ENCODE data around the gene PPFIA3.
"Not testable (repeated sequence)": the region's sequence is repeated elsewhere in the genome, so short reads cannot be mapped to it uniquely, and the experiment has no call there.

PPFIA3 gene

DNA sequence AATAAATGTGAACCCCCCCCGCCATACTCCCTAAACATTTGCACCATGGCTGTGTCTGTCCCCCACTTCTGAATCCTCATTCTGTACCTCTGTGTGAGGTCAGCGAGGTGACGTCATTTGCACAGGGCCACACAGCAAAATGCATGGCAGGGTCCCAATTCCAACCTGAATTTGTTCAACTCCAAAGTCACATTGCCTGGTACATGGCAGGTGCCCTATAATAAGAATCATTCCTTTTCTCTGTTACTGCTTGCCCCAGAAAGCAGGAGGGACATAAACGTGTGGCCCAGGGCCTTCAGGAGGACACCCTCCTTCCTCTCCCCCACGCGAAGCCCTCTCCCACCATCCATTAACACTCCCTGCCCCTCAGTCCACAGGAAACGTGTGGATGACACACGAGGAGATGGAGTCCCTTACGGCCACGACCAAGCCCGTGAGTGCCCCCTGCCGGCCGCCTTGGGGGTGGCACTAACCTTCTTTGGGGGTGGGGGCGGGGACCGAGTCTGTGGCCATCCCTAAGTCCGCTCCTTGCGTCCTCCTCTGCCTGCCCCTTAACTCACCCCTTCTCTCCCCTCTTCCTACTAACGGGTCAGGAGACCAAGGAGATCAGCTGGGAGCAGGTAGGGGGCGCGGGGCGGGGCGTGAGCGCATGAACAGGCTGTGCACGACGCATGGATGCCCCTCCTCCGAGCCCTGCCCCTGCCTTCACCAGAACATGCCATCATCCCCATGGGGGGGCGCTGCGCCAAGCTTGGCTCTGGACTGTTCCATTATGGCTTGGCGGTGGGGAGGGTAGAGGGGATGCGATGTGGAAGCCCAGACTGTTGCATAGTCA, 26.4 kb downstream of the PPFIA3 start:
- TF ChIP-seq, protein P1, sequence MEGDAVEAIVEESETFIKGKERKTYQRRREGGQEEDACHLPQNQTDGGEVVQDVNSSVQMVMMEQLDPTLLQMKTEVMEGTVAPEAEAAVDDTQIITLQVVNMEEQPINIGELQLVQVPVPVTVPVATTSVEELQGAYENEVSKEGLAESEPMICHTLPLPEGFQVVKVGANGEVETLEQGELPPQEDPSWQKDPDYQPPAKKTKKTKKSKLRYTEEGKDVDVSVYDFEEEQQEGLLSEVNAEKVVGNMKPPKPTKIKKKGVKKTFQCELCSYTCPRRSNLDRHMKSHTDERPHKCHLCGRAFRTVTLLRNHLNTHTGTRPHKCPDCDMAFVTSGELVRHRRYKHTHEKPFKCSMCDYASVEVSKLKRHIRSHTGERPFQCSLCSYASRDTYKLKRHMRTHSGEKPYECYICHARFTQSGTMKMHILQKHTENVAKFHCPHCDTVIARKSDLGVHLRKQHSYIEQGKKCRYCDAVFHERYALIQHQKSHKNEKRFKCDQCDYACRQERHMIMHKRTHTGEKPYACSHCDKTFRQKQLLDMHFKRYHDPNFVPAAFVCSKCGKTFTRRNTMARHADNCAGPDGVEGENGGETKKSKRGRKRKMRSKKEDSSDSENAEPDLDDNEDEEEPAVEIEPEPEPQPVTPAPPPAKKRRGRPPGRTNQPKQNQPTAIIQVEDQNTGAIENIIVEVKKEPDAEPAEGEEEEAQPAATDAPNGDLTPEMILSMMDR (IDR thresholded peaks at IDR 0.05; ENCODE audit: low read depth, low read length) = peak; percentile 88
- peak overlapping the region; percentile 26 to 34 for H3K4me3 ChIP-seq (replicated peaks in 1 of 2; ENCODE audit: low read depth in 2 of 2, low read length in 2 of 2)
- peak; percentile 82 to 86 for DNase-seq (ENCODE audit: low read depth in 2 of 2)

DNA sequence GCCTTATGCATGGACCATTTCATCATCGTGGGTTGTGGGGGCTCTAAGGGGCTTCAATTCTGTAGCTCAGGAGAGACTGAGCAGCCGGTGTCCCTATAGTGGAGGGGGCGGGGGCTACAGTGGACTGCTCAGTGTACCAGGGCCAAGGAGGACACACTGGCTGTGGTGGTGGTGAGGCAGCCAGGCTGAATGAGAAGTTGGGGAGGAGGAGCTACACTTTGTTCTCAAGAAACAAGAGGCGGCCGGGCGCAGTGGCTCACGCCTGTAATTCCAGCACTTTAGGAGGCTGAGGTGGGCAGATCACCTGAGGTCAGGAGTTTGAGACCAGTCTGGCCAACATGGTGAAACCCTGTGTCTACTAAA, 27.0 kb downstream of the PPFIA3 start:
- DNase-seq (ENCODE audit: low read depth in 2 of 2) = not testable (repeated sequence)
- H3K4me3 ChIP-seq (replicated peaks in 1 of 2; ENCODE audit: low read depth in 2 of 2, low read length in 2 of 2) = peak overlapping the region in 1 of 2 donors; percentile 34

DNA sequence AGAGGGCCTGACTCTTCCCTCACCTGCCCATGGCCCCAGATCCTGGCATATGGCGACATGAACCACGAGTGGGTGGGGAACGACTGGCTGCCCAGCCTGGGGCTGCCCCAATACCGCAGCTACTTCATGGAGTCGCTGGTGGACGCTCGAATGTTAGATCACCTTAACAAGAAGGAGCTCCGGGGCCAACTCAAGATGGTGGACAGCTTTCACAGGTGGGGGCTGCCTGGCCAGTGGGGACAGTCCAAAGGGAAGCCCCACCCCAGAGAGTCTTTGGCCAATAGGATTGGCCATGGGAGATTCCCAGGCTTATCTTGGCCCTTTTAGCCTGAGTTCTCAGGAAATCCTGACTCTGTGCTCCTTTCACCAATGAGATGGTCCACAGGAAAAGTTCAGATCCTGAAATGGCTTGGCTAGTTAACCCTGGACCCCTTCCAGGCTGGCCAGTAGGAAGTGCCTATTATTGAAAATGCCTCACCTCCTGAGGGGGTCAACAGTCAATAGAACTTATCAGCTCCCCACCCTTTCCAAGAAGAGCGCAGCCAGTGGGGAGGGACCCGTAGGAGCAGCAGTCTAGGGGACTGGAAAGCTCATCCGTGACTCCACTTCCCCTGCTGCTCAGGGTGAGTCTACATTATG, 28.8 kb downstream of the PPFIA3 start:
- DNase-seq (ENCODE audit: low read depth in 2 of 2) = no peak
- H3K4me3 ChIP-seq (replicated peaks in 1 of 2; ENCODE audit: low read depth in 2 of 2, low read length in 2 of 2) = no peak overlapping the region

DNA sequence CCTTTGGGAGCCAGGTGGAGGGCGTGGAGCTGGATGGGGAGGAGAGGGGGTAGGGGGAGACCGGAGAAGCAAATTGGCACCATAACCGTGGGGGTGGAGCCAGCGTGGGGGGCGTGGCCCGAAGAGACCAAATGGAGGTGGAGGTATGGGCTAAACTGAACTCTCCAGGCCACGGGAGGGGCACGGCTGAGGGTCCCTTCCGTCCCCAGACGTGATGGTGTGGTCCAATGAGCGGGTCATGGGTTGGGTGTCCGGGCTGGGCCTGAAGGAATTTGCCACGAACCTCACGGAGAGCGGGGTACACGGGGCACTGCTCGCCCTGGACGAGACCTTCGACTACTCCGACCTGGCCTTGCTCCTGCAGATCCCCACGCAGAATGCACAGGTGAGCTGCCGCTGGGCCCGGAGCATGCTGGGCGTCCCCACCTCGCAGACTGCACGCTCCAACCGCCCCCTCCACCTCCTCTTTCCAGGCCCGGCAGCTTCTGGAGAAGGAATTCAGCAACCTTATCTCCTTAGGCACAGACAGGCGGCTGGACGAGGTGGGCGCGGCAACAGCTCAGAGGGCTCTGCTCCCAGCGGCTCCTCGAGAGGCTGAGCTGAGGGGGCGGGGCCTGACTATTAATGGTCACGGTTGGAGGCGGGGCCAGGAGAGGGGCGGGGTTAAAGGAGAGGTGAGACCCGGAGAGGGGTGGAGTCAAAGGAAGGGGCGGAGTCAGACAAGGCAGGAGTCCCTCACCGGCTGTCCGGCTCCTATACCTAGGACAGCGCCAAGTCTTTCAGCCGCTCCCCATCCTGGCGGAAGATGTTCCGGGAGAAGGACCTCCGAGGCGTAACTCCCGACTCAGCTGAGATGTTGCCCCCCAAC, 29.7 kb downstream of the PPFIA3 start:
- TF ChIP-seq, protein P1 (IDR thresholded peaks at IDR 0.05; ENCODE audit: low read depth, low read length) = no peak
- H3K4me3 ChIP-seq (replicated peaks in 1 of 2; ENCODE audit: low read depth in 2 of 2, low read length in 2 of 2) = peak overlapping the region; percentile 57 to 89

More for the DNA sequence above, 28.8 kb downstream of the PPFIA3 start:
- TF ChIP-seq, protein P1 (IDR thresholded peaks at IDR 0.05; ENCODE audit: low read depth, low read length) = no peak

DNA sequence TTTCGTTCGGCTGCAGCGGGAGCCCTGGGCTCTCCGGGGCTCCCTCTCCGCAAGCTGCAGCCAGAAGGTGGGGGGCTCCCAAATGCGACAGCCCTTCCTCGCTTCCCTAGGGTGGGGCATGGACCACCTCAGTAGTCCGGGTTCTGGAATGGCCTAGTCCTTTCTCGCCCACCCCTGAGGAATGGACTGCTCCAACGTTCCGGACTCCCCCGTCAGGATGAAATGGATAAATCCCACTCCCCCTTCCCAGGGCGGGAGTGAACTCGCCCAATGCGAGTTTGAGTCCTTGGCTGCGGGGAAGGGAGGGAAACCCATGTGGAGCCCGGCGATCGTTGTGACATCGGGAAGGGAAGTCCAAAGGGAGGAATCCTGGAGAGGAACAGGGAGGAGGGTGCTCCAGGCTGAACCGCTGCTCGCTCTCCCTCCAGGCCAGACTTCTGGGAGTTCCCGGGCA, 30.3 kb downstream of the PPFIA3 start:
- H3K4me3 ChIP-seq (replicated peaks in 1 of 2; ENCODE audit: low read depth in 2 of 2, low read length in 2 of 2) = peak overlapping the region; percentile 57 to 89
- peak; percentile 87 to 92 for DNase-seq (ENCODE audit: low read depth in 2 of 2)
- TF ChIP-seq, protein P1 (IDR thresholded peaks at IDR 0.05; ENCODE audit: low read depth, low read length) = no peak

More for the DNA sequence above, 29.7 kb downstream of the PPFIA3 start:
- DNase-seq (ENCODE audit: low read depth in 2 of 2) = peak; percentile 91 to 97

DNA sequence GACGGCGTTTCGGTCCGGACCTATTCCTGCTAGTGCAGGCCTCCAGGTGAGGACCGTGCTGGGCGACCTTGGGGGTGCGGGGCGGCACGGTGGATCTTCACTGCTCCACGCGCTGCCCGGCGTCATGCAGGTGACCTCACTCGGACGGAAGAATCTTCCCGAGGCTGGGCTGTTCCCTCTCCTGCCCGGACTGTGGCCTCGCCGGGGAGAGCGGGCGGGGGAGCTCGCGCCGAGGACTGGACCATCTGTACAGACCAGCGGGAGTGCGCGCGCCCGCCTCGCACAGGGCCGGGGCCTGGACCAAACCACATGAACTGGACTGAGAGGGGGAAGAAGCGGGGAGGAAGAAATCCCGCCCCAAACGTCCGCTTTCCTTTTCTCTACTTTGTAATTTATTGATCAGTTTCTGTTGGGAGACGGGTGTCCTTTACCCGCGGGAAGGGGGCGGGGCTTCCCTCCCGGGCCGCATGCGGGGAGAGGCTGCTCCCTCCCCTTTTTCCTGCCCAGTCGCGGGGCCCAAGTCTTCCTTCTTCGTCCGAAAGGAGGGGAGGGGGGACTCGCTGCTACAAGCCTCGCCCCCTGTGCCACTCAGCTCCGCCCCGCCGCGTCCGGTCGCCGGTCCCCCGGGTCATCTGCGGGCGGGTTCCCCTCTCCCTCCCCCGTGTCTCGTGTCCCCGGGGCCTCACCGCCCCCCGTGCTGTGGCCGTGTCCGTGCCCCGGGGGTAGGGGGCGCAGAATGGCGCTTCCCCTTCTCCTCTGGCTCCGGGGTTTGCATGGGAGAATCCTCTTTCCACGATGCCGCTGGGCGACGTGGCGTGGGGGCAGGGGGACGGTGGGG, 31.0 kb downstream of the PPFIA3 start:
- peak overlapping the region; percentile 57 to 89 for H3K4me3 ChIP-seq (replicated peaks in 1 of 2; ENCODE audit: low read depth in 2 of 2, low read length in 2 of 2)
- TF ChIP-seq, protein P1 (IDR thresholded peaks at IDR 0.05; ENCODE audit: low read depth, low read length) = no peak
- peak; percentile 78 to 82 for DNase-seq (ENCODE audit: low read depth in 2 of 2)
